ENCODE results near the gene TBC1D13. TPM values are rescaled to one million over a fixed set of nuclear protein-coding genes. Genes with fewer than 3 reads are reported as not detected.

The TBC1D13 gene
- total and polyA plus RNA-seq, 2 of the 13 experiments (the other 11 are each of a cell fraction or from before 2014, with no cell fraction given): 17.9 to 19.7 TPM

DNA sequence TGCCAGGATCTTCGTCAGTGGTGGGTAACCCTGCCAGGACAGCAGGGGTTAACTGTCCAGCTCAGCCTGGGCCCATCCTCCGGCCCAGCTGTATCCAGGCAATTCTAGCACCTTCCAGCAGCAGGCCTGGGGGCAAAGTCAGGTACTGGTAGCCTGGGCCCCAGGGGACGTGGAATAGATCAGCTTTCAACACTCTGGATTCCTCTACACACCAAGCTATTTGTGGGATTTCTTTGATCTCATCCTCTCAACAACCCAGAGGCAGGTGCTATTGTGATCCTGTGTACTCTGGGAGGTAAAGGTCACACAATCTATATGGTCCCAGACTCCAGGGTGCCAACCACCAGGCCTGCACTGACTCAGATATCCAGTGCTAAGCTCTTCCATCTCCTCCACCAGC, 51.3 kb downstream of the TBC1D13 start (continued):
- TF ChIP-seq ZSCAN21 (CRISPR knock-in tag; IDR thresholded peaks at IDR 0.05; ENCODE audit: borderline replicate concordance) (0 out of 2 replicates have a peak, but pooled peaks have one; percentile 34), ZNF709 (CRISPR knock-in tag; IDR thresholded peaks at IDR 0.05) (peak; percentile 63; the same call in 1 of the 2 replicates), ZBTB38 (CRISPR knock-in tag; IDR thresholded peaks at IDR 0.05) (peak; percentile 66), MEIS2 (CRISPR knock-in tag; IDR thresholded peaks at IDR 0.05) (0 out of 2 replicates have a peak, but pooled peaks have one; percentile 54), ZNF792 (CRISPR knock-in tag; IDR thresholded peaks at IDR 0.05) (peak; percentile 50; the same call in 1 of the 2 replicates), MED13 (CRISPR knock-in tag; IDR thresholded peaks at IDR 0.05) (no peak), NPAS2 (CRISPR knock-in tag; IDR thresholded peaks at IDR 0.05; ENCODE audit: borderline replicate concordance) (no peak), ZFX (CRISPR knock-in tag; IDR thresholded peaks at IDR 0.05; ENCODE audit: low read depth) (peak; percentile 88), ZNF614 (CRISPR knock-in tag; IDR thresholded peaks at IDR 0.05; ENCODE audit: borderline replicate concordance) (peak; percentile 56; the same call in 1 of the 2 replicates), FOXO1 (CRISPR knock-in tag; IDR thresholded peaks at IDR 0.05) (peak; percentile 66; the same call in 1 of the 2 replicates), NR2F1 (CRISPR knock-in tag; IDR thresholded peaks at IDR 0.05) (peak; percentile 52 to 77; a peak in 3 of 4 replicates), SKI (IDR thresholded peaks at IDR 0.05; ENCODE audit: partially characterized antibody) (peak; percentile 36), SALL1 (CRISPR knock-in tag; IDR thresholded peaks at IDR 0.05) (peak; percentile 88), ZFY (CRISPR knock-in tag; IDR thresholded peaks at IDR 0.05) (peak; percentile 68; the same call in 1 of the 2 replicates), MTF1 (CRISPR knock-in tag; IDR thresholded peaks at IDR 0.05) (no peak)
- TF ChIP-seq, protein P1, sequence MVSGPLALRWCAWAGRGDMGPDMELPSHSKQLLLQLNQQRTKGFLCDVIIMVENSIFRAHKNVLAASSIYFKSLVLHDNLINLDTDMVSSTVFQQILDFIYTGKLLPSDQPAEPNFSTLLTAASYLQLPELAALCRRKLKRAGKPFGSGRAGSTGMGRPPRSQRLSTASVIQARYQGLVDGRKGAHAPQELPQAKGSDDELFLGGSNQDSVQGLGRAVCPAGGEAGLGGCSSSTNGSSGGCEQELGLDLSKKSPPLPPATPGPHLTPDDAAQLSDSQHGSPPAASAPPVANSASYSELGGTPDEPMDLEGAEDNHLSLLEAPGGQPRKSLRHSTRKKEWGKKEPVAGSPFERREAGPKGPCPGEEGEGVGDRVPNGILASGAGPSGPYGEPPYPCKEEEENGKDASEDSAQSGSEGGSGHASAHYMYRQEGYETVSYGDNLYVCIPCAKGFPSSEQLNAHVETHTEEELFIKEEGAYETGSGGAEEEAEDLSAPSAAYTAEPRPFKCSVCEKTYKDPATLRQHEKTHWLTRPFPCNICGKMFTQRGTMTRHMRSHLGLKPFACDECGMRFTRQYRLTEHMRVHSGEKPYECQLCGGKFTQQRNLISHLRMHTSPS (CRISPR knock-in tag; IDR thresholded peaks at IDR 0.05; ENCODE audit: low read depth): peak; percentile 86; the same call in 1 of the 2 replicates
- TF ChIP-seq, protein P2, sequence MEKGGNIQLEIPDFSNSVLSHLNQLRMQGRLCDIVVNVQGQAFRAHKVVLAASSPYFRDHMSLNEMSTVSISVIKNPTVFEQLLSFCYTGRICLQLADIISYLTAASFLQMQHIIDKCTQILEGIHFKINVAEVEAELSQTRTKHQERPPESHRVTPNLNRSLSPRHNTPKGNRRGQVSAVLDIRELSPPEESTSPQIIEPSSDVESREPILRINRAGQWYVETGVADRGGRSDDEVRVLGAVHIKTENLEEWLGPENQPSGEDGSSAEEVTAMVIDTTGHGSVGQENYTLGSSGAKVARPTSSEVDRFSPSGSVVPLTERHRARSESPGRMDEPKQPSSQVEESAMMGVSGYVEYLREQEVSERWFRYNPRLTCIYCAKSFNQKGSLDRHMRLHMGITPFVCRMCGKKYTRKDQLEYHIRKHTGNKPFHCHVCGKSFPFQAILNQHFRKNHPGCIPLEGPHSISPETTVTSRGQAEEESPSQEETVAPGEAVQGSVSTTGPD (CRISPR knock-in tag; IDR thresholded peaks at IDR 0.05): 0 out of 2 replicates have a peak, but pooled peaks have one; percentile 57
- TF ChIP-seq, protein P3, sequence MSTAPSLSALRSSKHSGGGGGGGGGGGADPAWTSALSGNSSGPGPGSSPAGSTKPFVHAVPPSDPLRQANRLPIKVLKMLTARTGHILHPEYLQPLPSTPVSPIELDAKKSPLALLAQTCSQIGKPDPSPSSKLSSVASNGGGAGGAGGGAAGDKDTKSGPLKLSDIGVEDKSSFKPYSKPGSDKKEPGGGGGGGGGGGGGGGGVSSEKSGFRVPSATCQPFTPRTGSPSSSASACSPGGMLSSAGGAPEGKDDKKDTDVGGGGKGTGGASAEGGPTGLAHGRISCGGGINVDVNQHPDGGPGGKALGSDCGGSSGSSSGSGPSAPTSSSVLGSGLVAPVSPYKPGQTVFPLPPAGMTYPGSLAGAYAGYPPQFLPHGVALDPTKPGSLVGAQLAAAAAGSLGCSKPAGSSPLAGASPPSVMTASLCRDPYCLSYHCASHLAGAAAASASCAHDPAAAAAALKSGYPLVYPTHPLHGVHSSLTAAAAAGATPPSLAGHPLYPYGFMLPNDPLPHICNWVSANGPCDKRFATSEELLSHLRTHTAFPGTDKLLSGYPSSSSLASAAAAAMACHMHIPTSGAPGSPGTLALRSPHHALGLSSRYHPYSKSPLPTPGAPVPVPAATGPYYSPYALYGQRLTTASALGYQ (CRISPR knock-in tag; IDR thresholded peaks at IDR 0.05): peak; percentile 88
- TF ChIP-seq, protein P4, sequence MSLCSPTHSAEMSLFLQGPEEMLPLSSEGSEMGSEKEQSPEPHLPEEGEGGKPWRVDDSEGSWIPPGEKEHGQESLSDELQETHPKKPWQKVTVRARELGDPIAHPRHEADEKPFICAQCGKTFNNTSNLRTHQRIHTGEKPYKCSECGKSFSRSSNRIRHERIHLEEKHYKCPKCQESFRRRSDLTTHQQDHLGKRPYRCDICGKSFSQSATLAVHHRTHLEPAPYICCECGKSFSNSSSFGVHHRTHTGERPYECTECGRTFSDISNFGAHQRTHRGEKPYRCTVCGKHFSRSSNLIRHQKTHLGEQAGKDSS (CRISPR knock-in tag; IDR thresholded peaks at IDR 0.05; ENCODE audit: borderline replicate concordance, low read depth): no peak
- TF ChIP-seq, protein P5, sequence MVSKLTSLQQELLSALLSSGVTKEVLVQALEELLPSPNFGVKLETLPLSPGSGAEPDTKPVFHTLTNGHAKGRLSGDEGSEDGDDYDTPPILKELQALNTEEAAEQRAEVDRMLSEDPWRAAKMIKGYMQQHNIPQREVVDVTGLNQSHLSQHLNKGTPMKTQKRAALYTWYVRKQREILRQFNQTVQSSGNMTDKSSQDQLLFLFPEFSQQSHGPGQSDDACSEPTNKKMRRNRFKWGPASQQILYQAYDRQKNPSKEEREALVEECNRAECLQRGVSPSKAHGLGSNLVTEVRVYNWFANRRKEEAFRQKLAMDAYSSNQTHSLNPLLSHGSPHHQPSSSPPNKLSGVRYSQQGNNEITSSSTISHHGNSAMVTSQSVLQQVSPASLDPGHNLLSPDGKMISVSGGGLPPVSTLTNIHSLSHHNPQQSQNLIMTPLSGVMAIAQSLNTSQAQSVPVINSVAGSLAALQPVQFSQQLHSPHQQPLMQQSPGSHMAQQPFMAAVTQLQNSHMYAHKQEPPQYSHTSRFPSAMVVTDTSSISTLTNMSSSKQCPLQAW (CRISPR knock-in tag; IDR thresholded peaks at IDR 0.05): peak; percentile 43; the same call in 1 of the 2 replicates
- TF ChIP-seq, protein P6, sequence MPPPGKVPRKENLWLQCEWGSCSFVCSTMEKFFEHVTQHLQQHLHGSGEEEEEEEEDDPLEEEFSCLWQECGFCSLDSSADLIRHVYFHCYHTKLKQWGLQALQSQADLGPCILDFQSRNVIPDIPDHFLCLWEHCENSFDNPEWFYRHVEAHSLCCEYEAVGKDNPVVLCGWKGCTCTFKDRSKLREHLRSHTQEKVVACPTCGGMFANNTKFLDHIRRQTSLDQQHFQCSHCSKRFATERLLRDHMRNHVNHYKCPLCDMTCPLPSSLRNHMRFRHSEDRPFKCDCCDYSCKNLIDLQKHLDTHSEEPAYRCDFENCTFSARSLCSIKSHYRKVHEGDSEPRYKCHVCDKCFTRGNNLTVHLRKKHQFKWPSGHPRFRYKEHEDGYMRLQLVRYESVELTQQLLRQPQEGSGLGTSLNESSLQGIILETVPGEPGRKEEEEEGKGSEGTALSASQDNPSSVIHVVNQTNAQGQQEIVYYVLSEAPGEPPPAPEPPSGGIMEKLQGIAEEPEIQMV (CRISPR knock-in tag; IDR thresholded peaks at IDR 0.05; ENCODE audit: low read depth): peak; percentile 63; the same call in 1 of the 2 replicates
